HCT116 (cell line): ENCODE measurements around the gene CYSLTR1. TPM values are rescaled to one million over a fixed set of nuclear protein-coding genes. Genes with fewer than 3 reads are reported as not detected.

ENCODE experiments used
- ATAC-seq: fragments of 200-7000 bp; cut with Tn5 transposase; 2 replicates; pipeline ENCODE4 v1.9.1; 2020; ENCODE audit warnings: mild to moderate bottlenecking, moderate library complexity
- BruUV-seq: library from RNA; stranded (reverse); fragments of 400-500 nt; replicated peaks from 2 replicates; lab custom pipeline; 2021; lab: Mats Ljungman, UMichigan
- CTCF ChIA-PET: fragments of 300-600 bp; sonication (Branson Sonifier 250); formaldehyde crosslinking; loops from one replicate; lab custom pipeline; 2021; ENCODE audit warnings: antibody characterized with exemption; lab: Charles Lee
- POLR2A ChIA-PET: fragments of 300-600, 350-600 bp; sonication (Branson Sonifier 250); formaldehyde crosslinking; loops from one replicate; lab custom pipeline; 2021; ENCODE audit warnings: antibody characterized with exemption; lab: Charles Lee
- RAD21 ChIA-PET, 2 experiments: fragments of 300-600 bp; sonication (Branson Sonifier 250); formaldehyde crosslinking; loops; one replicate each; lab custom pipeline; 2023; ENCODE audit warnings: low total read pairs in 2 of 2; ENCODE audit not compliant: uncharacterized antibody in 2 of 2, unreplicated experiment in 2 of 2, low non-redundant PET in 1 of 2; lab: Charles Lee
- DNase-seq: peaks from one replicate; pipeline ENCODE4 v3.0.0-alpha.2; 2010; ENCODE audit warnings: low read depth, low spot score
- H2AFZ ChIP-seq: fragments of 200-600 bp; shearing (Covaris generic), sonication (generic); 2 replicates; pipeline ENCODE4 v1.6.1; 2017; ENCODE audit warnings: low read depth, mixed run types, mixed read lengths, antibody characterized with exemption, low read length; ENCODE audit not compliant: poor library complexity, severe bottlenecking
- H3K27ac ChIP-seq: 2 replicates; pipeline ENCODE4 v1.5.1; 2012; ENCODE audit warnings: low read depth, low read length
- H3K27me3 ChIP-seq: fragments of 200-600 bp; sonication (generic); 2 replicates; pipeline ENCODE4 v1.6.1; 2016; ENCODE audit warnings: mixed run types, low read length, mixed read lengths; ENCODE audit not compliant: insufficient read depth
- H3K36me3 ChIP-seq, 2 experiments: fragments of 200-500 bp in 1 of 2; fragments of 200-600 bp in 1 of 2; sonication (Bioruptor generic) in 1 of 2; sonication (generic) in 1 of 2; 2 replicates each; pipeline versions ENCODE4 v1.5.1 to v1.6.1; 2014 to 2016; ENCODE audit warnings: low read length in 2 of 2, inconsistent platforms in 1 of 2, mixed read lengths in 1 of 2, mixed run types in 1 of 2; ENCODE audit not compliant: insufficient read depth in 2 of 2, control insufficient read depth in 1 of 2
- H3K4me1 ChIP-seq, 2 experiments: fragments of 200-600 bp in 1 of 2; sonication (generic) in 1 of 2; 2 replicates each; pipeline versions ENCODE4 v1.5.1 to v1.6.1; 2012 to 2017; ENCODE audit warnings: low read length in 2 of 2, inconsistent platforms in 1 of 2, mild to moderate bottlenecking in 1 of 2, mixed read lengths in 1 of 2, mixed run types in 1 of 2, moderate library complexity in 1 of 2; ENCODE audit not compliant: insufficient read depth in 2 of 2, control insufficient read depth in 1 of 2
- H3K4me2 ChIP-seq: fragments of 200-600 bp; sonication (generic); 2 replicates; pipeline ENCODE4 v1.6.1; 2017; ENCODE audit warnings: mixed run types, low read length, mixed read lengths
- H3K4me3 ChIP-seq, 2 experiments: fragments of 200-600 bp in 1 of 2; sonication (generic) in 1 of 2; replicated peaks in 1 of 2; 2 replicates each; pipeline ENCODE4 v1.5.1; 2011 to 2016; ENCODE audit warnings: low read length in 2 of 2, control low read depth in 1 of 2, low read depth in 1 of 2, mild to moderate bottlenecking in 1 of 2, mixed read lengths in 1 of 2, mixed run types in 1 of 2
- H3K79me2 ChIP-seq: fragments of 200-600 bp; sonication (generic); 2 replicates; pipeline ENCODE4 v1.6.1; 2017; ENCODE audit warnings: mild to moderate bottlenecking, mixed run types, low read length, moderate library complexity, mixed read lengths; ENCODE audit not compliant: insufficient read depth
- H3K9ac ChIP-seq: fragments of 200-600 bp; sonication (generic); 2 replicates; pipeline ENCODE4 v1.6.1; 2016; ENCODE audit warnings: low read length, mixed read lengths
- H3K9me2 ChIP-seq: fragments of 200-600 bp; sonication (generic), shearing (Covaris generic); 2 replicates; pipeline ENCODE4 v1.6.1; 2017; ENCODE audit warnings: mixed run types, mild to moderate bottlenecking, moderate library complexity; ENCODE audit not compliant: insufficient read depth
- H3K9me3 ChIP-seq, 2 experiments: fragments of 200-500 bp in 1 of 2; fragments of 200-600 bp in 1 of 2; sonication (Bioruptor generic) in 1 of 2; sonication (generic) in 1 of 2; 2 replicates each; pipeline ENCODE4 v1.6.1; 2014 to 2017; ENCODE audit warnings: low read length in 2 of 2, mixed read lengths in 2 of 2, inconsistent platforms in 1 of 2, low read depth in 1 of 2, mild to moderate bottlenecking in 1 of 2, mixed run types in 1 of 2, moderate library complexity in 1 of 2; ENCODE audit not compliant: control insufficient read depth in 1 of 2, insufficient read depth in 1 of 2
- H4K20me1 ChIP-seq: fragments of 200-600 bp; sonication (generic), shearing (Covaris generic); 2 replicates; pipeline ENCODE4 v1.6.1; 2017; ENCODE audit warnings: mixed run types, mild to moderate bottlenecking, moderate library complexity; ENCODE audit not compliant: insufficient read depth
- ELF1 ChIP-seq: IDR thresholded peaks from 2 replicates; pipeline ENCODE4 v1.6.1; 2012; ENCODE audit warnings: low read depth, borderline replicate concordance
- JUND ChIP-seq: IDR thresholded peaks from 2 replicates; pipeline ENCODE4 v1.6.1; 2012
- POLR2A ChIP-seq: IDR thresholded peaks from 2 replicates; pipeline ENCODE4 v1.7.0; 2011; ENCODE audit warnings: borderline replicate concordance; ENCODE audit not compliant: insufficient read depth, insufficient read length; ENCODE audit errors: extremely low read depth
- REST ChIP-seq: IDR thresholded peaks from 2 replicates; pipeline ENCODE4 v1.6.1; 2012; ENCODE audit warnings: low read depth
- TCF7L2 ChIP-seq: IDR thresholded peaks from 2 replicates; pipeline ENCODE4 v1.7.0; 2011; ENCODE audit warnings: borderline replicate concordance, inconsistent platforms; ENCODE audit not compliant: insufficient read depth, insufficient read length; ENCODE audit errors: extremely low read depth
- YY1 ChIP-seq: IDR thresholded peaks from 2 replicates; pipeline ENCODE4 v1.6.1; 2011; ENCODE audit warnings: low read length, low read depth, moderate library complexity, mild to moderate bottlenecking; ENCODE audit not compliant: insufficient replicate concordance; ENCODE audit errors: extremely low read depth
- ZBTB33 ChIP-seq: IDR thresholded peaks from 2 replicates; pipeline ENCODE4 v1.6.1; 2011; ENCODE audit warnings: mild to moderate bottlenecking, low read length, moderate library complexity; ENCODE audit not compliant: insufficient replicate concordance; ENCODE audit errors: extremely low read depth
- intact Hi-C: fragments of 100-400 bp; cut with micrococcal nuclease; formaldehyde crosslinking; loops from 2 replicates; pipeline ENCODE4 v1.10.0; 2022
- total RNA-seq: library from RNA; stranded (reverse); gene quantifications from one replicate; pipeline ENCODE4 v1.2.1, GENCODE V29; 2021; ENCODE audit not compliant: unreplicated experiment

Gene CYSLTR1
- total RNA-seq, 1 experiment from 2014 or later: not detected

GRCh38 chrX:78333521-78333920 lies 6.1 kb upstream of the CYSLTR1 start:
- Histone ChIP-seq H3K27me3 (no peaks in the 10 kb centered on the region), H3K9ac (no peak overlapping the region), H3K9me2 (no peaks in the 10 kb centered on the region), H3K27ac (no peak overlapping the region), H3K79me2 (no peaks in the 10 kb centered on the region), H3K4me1 (no peaks in the 10 kb centered on the region), H3K4me3 (no peak overlapping the region), H2AFZ (no peak overlapping the region), H3K36me3 (no peaks in the 10 kb centered on the region), H3K9me3 (no peaks in the 10 kb centered on the region), H3K4me2 (no peak overlapping the region), H4K20me1 (no peaks in the 10 kb centered on the region)
- CTCF ChIA-PET: no interaction called here
- BruUV-seq: no TSS peak
- DNase-seq (no peak), ATAC-seq (no peak)
- RAD21 ChIA-PET: no interaction called here
- POLR2A ChIA-PET: no interaction called here
- TF ChIP-seq YY1 (no peak), ELF1 (no peak), TCF7L2 (no peak), POLR2A (no peak), REST (no peak), ZBTB33 (no peak), JUND (no peak)
- intact Hi-C loops: no loop called here
